ENCODE data around the gene VTI1A.

Gene VTI1A

DNA sequence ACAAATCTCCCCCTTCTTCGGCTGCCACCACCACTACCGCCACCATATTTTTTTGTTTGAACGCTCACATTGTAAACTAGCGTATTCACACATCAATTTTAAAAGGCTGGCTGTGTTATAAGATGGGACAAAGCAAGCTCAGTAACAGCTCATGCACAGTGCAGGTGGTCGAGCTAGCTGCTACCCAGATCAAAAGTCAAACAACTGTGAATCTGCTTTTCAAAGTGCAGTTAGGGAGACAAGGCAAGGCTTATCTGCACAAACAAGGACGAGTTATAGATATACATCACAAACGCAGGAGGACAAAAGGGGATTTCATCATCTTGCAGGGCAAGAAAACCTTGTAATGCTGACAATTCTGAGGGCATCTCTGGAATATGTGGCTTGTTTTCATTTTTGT lies 231.6 kb downstream of the VTI1A start:
- TF ChIP-seq POLR2A (IDR thresholded peaks at IDR 0.05; ENCODE audit: low read length): no peak
- TF ChIP-seq GATA1 (IDR thresholded peaks at IDR 0.05; ENCODE audit: low read depth, low read length): no peak
- peak; percentile 49 to 74 for DNase-seq

DNA sequence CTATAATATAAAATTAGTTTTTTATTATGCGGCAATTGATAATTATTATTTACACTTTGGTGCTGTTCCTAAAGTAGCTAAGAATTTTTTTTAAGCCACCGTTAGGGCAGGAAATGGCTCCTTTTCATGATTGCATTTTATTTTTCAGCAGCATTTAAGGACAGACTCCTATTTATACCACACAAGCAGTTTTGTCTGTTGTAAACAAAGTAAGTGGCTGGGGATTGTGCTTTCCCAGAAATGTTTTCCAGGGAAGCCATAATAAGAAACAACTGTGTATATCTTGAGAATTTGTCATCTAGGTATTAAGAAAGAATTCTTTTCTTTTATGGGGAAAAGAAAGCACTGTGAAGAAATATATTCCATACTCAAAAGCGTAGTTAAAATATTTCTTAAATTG lies 232.0 kb downstream of the VTI1A start:
- DNase-seq: peak in 1 of 2 experiments; percentile 28
- no peak for TF ChIP-seq GATA1 (IDR thresholded peaks at IDR 0.05; ENCODE audit: low read depth, low read length)

DNA sequence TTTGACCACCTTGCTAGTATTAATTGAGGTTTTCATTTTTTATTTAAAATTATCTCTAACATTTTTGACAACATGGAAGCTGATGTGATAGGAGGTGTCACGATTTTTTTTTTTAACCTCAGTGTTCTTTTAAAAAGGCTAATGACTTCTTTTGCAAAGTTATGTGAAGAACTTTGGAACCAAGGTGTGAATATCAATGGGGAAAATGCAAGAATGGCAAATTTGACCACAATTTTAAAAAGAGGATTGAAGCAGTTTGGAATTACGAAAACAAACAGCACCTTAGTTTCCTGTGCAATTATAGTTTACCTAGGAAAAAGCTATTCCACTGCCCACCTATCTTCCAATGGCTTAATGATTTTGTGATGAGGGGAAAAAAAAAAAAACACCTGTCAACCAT lies 232.4 kb downstream of the VTI1A start:
- TF ChIP-seq POLR2A (IDR thresholded peaks at IDR 0.05; ENCODE audit: low read length) (no peak), GATA1 (IDR thresholded peaks at IDR 0.05; ENCODE audit: low read depth, low read length) (no peak)
- DNase-seq: no peak

DNA sequence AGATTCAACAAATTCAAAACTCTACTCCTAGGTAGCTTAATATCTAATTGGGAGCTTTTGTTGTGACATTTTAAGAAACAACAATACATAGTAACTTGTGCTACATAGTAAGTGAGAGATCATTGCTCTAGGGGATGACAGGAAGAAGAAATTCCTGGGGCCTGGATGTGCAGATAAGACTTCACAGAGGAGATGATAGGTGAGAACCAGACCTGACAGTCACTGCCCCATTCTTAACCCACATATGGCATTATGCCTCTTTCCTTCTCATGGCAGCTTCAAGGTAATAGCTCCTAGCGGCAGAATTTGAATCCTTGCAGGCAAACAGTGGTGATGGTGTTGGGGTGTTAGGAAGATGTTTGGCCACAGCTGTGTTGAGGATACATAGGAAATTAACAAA lies 233.6 kb downstream of the VTI1A start:
- peak in 1 of 2 experiments; percentile 6 for DNase-seq

DNA sequence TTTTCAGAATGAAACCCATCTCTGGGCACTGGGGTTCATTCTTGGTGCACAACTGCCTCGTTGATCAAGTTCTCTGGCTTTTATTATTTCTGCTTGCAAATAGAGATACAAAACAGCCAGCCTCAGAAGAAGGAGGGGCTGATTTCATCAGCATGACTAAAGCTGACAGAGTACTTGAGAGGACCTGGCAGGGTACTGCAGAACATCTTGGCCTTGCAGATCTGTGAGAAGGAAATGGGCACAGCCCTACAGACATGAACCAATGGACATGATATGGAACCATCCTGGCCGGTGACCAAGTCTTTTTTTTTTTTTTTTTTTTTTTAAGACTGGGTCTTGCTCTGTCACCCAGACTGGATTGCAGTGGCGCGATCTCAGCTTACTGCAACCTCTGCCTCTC lies 240.6 kb downstream of the VTI1A start:
- peak; percentile 90 to 95 for DNase-seq
- TF ChIP-seq GATA1 (IDR thresholded peaks at IDR 0.05; ENCODE audit: low read depth, low read length) (no peak), POLR2A (IDR thresholded peaks at IDR 0.05; ENCODE audit: low read length) (no peak)

More for the DNA sequence above, 233.6 kb downstream of the VTI1A start:
- TF ChIP-seq POLR2A (IDR thresholded peaks at IDR 0.05; ENCODE audit: low read length): no peak
- no peak for TF ChIP-seq GATA1 (IDR thresholded peaks at IDR 0.05; ENCODE audit: low read depth, low read length)

DNA sequence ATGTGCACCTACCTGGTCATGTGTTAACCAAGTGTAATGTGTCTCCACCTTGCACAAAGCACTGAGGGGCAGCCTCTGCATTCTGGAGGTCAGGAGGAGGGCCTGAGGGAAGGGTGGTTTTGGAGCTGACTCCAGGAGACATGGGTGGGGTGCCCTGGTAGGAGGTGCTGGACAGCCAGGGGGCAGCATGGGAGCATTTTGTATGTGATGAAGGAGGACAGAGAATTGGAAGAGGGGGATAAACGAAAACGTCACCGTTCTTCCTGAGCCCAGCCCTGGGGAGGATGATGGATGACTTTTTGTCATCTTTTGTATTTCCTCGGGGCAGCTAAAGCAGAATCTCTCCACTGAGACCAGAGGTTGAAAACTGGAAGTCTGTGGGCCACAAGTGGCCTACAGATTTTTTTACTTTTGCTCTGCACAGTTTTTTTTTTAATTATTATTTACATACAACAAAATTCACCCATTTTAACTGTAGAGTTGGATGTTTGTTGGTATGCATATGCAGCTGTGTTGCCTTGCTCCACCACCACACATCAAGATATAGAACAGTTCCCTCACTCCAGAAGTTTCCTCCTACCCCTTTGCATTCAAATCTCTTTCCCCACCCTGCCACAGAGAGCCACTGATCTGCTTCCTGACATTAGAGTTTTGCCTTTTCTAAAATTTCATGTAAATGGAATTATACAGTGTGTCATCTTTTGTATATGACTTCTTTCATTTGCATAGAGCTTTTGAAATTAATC lies 242.5 kb downstream of the VTI1A start:
- DNase-seq: peak; percentile 51 to 57
- TF ChIP-seq POLR2A (IDR thresholded peaks at IDR 0.05; ENCODE audit: low read length): no peak
- no peak for TF ChIP-seq GATA1 (IDR thresholded peaks at IDR 0.05; ENCODE audit: low read depth, low read length)

DNA sequence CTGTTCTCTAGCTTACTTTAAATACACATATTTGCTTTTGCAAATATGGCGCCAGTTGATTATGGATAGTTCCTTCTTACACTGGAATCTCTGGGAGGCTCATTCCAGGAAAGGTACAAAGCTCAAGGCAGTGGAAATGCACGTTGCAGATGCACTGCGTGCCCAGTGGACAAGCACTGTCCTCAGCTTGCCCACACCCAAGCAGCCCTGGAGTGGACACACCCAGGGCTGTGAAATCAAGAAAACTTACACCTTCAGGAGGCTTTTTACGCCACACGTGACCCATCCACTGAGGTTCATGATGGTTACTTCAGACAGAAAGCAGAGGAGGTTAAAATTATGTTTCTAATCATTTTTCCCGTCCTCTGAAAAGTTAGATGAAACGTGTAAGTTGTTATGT lies 248.5 kb downstream of the VTI1A start:
- no peak for TF ChIP-seq POLR2A (IDR thresholded peaks at IDR 0.05; ENCODE audit: low read length)
- no peak for TF ChIP-seq GATA1 (IDR thresholded peaks at IDR 0.05; ENCODE audit: low read depth, low read length)
- no peak for DNase-seq

DNA sequence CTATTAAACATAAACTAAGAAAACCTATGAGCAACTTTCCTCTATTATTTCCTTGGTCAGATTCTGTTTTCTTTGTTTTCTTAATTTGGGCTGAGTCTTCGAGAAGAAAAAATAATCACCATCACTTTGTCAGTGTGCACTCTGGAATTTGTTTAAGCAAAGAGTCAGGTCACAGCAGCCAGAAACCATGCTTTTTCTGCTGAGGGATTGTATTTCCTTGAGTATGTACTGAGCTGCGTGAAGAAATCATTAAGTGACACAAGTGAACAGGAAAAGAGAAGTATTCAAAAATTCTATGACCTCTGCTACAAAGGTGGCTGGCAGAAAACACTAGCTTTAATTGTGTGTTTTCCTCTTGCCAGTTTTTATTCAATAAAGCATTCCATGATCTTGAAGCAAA lies 249.6 kb downstream of the VTI1A start:
- no peak for DNase-seq
- TF ChIP-seq GATA1 (IDR thresholded peaks at IDR 0.05; ENCODE audit: low read depth, low read length): no peak
- no peak for TF ChIP-seq POLR2A (IDR thresholded peaks at IDR 0.05; ENCODE audit: low read length)

DNA sequence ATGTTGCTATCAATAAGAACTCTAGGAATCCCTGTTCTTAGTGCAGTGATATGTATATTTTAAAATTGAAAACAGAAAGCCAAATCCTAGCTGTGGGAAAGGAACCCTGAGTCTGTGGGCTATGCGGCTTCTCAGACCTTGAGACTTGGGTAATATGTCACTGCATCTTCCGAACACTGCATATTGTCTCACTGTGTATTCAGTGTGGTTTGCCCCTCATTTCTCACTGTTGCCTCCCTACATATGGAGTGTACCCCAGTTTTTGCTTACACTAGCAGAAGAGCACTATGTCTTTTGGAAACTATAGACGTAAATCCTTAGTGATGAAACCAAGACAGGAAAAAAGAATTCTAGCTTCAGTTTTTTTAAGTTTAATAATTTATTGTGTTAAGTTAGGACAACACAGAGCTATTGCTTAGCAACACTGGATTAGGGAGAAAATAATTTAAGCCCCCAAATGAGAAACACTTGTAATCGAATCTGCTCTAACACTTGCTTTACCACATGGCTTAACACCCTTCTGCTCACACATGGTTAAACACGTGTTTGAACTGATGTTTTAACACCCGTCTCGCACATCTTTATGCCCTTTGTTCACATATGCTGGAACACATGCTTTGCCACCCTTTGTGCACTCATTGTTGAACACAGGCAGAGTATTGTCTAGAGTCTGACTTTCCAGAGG lies 251.3 kb downstream of the VTI1A start:
- no peak for DNase-seq
- TF ChIP-seq GATA1 (IDR thresholded peaks at IDR 0.05; ENCODE audit: low read depth, low read length) (no peak), POLR2A (IDR thresholded peaks at IDR 0.05; ENCODE audit: low read length) (no peak)

DNA sequence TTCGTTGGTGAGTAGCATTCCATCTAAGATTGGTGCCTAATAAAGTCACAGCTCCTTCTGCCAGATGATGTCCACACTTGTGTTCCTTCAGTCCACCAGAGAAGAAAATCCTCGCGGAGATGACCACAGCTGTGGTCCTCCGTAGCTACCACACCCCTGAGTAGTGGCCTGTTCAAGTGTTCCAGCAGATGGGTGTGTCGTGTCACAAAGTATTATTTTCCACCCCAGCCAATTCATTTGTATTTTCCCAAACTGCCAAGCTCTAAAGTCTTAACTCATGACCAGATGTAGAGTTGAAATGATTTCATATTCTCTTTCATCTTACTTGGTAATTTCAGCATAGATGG lies 251.8 kb downstream of the VTI1A start:
- TF ChIP-seq POLR2A (IDR thresholded peaks at IDR 0.05; ENCODE audit: low read length) (no peak), GATA1 (IDR thresholded peaks at IDR 0.05; ENCODE audit: low read depth, low read length) (no peak)
- DNase-seq: no peak

DNA sequence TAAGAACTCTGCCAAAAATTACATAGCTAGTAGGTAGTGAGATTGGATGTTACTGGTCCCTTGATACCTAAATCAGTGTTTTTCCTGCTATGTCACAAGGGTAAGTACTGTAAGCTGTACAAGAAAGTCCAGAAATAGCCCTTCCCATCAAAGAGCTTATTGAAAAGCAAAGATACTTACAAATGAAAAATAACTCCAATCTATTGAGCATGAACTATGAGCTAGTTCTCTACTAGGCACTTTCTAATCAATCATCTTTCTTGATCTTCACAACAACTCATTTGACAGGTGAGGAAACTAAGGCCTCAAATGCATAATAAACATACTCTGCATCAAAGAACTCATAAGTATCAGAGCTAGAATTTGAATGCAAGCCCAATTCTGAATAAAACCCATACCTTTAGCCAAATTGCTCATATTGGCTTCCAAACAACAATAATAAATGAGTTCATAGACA lies 253.2 kb downstream of the VTI1A start:
- DNase-seq: no peak
- no peak for TF ChIP-seq POLR2A (IDR thresholded peaks at IDR 0.05; ENCODE audit: low read length)
- TF ChIP-seq GATA1 (IDR thresholded peaks at IDR 0.05; ENCODE audit: low read depth, low read length): no peak

DNA sequence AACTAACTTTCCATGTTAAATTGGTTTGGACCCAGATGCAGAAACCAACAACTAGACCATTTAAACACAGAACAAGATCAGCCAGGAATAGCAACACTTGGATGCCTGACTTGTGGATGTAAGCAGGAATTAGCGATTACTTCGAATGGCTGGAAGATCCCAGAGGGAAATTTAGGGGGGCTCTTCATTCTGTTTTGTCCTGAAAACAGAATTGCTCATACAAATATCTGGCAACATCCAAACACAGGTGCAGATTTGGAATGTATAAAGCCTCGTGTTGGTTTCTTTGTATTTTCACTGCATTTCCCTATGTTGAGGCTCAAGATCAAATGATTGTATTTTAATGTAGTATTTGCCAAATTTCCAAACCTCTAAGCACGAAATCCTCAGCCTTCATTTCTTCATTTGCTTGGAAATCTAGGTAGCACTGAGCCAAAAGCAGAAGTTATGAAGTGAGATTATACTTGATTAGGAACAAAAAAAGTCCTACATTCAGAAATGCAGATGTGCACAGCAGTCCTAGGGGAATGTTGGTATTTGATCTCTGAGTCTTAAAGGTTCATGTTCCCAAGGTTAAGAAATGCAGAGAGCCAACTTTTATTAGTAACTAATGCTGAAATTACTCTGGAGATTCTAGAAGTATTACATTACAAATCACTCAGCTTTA lies 254.3 kb downstream of the VTI1A start:
- no peak for TF ChIP-seq GATA1 (IDR thresholded peaks at IDR 0.05; ENCODE audit: low read depth, low read length)
- TF ChIP-seq POLR2A (IDR thresholded peaks at IDR 0.05; ENCODE audit: low read length): no peak
- DNase-seq: no peak

DNA sequence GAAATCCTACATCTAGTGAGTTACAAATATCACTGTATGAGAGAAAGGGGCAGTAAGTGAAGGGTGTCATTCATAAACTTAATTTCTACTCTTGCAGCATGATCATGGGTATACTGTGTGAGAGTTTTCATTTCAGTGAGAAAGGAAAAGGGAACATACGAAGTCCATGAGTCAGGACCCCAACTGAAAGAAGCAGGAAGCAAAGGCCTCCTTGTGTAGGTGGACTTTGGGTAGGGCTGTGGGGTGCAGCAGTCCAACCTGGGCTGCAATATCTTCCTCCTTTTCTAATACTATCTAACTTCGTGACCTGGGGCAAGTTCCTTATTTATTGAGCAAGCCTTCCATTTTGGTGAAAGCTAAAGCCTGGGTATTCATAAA lies 254.9 kb downstream of the VTI1A start:
- no peak for TF ChIP-seq POLR2A (IDR thresholded peaks at IDR 0.05; ENCODE audit: low read length)
- TF ChIP-seq GATA1 (IDR thresholded peaks at IDR 0.05; ENCODE audit: low read depth, low read length): no peak
- no peak for DNase-seq

DNA sequence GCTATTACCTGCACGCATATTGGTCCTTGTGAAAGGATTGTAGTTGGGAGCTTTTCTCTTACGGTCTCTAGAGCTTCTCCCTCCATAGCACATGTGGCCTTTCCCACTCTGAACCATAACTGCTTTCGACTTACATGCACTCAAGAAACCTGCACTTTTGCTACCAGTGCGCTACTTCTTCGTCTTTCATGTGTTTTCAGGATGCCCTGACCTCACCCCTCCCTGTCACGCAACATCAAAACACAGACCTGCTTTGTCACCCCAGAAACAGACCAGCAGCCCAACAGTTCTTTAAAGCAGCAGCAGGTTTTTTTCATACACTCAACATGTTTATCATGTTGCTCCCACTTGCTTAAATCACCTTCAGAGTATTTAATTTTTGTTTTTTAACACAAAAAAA lies 259.6 kb downstream of the VTI1A start:
- DNase-seq: no peak
- no peak for TF ChIP-seq GATA1 (IDR thresholded peaks at IDR 0.05; ENCODE audit: low read depth, low read length)
- no peak for TF ChIP-seq POLR2A (IDR thresholded peaks at IDR 0.05; ENCODE audit: low read length)

All from erythroblast (primary cell).